GM21390 (cell line): Measurements from ENCODE around the gene BNC1.

Experiments used
- ATAC-seq: cut with Tn5 transposase; IDR thresholded peaks from one replicate; pipeline ENCODE4 v1.9.1; 2021; ENCODE audit not compliant: unreplicated experiment

BNC1 gene, protein sequence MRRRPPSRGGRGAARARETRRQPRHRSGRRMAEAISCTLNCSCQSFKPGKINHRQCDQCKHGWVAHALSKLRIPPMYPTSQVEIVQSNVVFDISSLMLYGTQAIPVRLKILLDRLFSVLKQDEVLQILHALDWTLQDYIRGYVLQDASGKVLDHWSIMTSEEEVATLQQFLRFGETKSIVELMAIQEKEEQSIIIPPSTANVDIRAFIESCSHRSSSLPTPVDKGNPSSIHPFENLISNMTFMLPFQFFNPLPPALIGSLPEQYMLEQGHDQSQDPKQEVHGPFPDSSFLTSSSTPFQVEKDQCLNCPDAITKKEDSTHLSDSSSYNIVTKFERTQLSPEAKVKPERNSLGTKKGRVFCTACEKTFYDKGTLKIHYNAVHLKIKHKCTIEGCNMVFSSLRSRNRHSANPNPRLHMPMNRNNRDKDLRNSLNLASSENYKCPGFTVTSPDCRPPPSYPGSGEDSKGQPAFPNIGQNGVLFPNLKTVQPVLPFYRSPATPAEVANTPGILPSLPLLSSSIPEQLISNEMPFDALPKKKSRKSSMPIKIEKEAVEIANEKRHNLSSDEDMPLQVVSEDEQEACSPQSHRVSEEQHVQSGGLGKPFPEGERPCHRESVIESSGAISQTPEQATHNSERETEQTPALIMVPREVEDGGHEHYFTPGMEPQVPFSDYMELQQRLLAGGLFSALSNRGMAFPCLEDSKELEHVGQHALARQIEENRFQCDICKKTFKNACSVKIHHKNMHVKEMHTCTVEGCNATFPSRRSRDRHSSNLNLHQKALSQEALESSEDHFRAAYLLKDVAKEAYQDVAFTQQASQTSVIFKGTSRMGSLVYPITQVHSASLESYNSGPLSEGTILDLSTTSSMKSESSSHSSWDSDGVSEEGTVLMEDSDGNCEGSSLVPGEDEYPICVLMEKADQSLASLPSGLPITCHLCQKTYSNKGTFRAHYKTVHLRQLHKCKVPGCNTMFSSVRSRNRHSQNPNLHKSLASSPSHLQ

DNA sequence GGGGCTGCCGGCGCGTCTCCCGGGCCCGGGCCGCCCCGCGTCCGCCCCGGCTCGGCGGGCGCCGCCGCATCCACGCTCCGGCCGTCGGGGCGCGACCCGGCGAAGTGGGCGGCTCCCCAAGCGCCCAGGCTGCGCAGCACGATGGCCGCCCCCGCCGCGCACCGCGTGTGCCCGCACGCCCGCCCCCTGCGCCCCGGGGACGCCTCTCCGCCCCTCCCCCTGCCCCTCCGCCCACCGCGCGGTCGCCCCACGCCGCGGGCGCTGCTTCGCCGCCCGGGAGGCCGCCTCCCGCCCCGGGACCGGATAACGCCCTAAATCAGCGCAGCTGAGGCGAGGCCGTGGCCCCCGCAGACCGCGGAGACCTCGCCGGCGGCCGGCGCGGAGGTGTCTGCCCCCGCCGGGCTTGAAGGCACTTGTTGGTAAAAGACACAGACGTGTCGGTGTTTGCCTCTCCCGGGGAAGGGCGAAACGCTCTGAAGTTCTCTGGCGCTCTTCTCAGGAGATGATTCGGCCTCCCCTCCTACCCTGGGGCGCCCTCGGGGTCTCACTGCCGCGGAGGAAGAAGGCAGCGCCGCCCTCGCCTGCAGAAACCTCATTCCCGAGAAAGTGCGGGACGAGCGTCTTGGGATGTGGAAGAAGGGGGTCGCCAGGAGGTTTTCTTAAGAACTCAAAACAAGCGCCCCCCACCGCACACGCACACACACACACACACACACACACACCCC is at the start of gene BNC1:
BNC1 (minus strand) TSS at position 106 of the 725 bp plus-strand sequence; CDS start at position 70, 36 bp downstream.
- ATAC-seq, result no peak

DNA sequence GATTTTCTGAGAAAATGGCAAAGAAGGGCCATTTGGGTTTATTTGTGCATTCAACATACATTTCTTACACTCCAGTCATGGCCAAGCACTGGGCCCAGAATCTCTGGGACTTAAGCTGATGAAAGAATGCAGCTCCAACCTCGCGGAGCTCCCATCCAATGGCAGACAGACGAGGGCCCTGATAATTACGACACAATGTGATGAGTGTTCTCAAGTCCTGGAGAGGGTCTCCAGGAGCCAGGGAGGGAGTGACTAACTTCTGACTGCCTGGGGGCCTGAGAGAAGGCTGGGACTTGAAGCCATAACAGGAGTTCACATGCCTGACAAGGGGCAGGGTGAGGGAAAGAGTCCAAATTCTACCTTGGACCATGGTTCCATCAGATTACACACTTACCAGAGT is 42.6 kb upstream of the BNC1 start:
- no peak for ATAC-seq

DNA sequence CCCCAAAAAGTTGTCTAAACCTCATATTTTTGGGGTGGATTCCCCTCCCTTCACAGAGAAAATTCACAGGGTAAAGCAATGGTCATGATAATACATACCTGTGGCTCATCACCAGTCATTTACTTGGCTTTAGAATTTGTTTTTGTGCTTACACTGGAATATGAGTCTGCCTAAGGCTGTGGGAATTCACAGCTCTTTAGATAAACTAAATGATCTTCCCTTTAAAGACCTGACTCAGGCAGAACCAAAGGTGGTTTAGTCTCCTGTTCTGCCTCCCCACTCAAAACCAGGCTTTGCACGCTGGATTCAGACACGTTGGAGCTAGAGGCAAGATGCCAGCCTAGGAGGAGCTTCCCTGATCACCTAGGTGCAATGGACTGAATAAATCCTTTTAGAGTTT is 40.3 kb upstream of the BNC1 start:
- ATAC-seq, result no peak

DNA sequence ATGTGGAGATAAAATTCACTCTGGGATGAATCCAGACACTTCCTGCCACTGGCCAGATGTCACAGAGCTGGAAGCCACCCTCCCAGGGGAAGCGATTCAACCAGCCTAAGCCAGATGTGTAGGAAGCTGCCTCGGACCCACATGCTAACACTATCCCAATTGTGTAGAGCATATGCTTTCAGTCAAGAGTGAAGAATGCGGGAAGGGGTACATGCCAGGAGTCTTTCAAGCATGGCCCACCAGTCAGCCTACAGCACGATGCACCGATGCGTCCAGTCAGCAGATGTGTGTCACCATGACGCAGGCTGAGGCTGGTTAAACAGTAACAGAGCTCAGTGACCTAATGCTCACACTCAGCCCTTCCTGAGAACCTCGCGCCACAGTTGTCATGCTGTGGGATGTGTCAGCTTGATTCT is 38.8 kb upstream of the BNC1 start:
- no peak for ATAC-seq

DNA sequence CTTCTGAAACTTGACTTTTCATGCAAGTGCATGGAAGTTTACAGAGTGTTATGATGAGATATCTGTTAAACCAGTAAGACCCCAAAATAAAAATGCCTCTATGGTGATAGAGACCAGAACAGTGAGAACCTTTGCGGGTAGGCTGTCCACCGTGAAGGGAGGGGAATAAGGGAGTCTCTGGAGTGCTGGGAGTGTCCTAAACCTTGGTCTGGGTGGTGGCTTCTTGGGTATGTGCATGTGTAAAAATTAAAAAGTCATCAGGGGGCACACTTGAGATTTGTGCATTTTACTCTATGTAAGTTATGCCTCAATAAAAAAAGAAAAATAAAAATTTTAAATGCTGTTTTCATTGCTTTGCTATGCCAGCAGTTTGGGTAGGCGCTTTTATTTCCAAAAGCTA is 38.2 kb upstream of the BNC1 start:
- no peak for ATAC-seq

DNA sequence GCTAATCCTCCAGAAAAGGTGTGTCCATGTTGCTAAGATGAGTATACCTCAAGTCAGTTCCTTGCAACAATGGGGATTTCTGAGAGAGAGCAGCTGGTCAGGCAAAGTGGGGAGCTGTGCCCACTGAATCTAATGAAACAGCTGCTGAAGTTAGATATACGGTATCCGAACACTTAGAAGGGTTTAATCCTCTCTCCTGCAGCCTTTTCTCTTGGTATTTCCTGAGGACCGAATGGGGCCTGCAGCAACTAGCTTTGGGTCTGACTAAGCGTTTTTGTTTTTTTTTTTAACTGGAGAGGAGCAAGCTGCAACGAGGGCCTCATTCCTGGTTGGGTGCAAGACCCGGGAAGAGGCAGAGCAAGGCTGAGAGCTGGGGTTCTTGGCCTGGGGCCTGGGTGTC is 37.6 kb upstream of the BNC1 start:
- ATAC-seq, result no peak

DNA sequence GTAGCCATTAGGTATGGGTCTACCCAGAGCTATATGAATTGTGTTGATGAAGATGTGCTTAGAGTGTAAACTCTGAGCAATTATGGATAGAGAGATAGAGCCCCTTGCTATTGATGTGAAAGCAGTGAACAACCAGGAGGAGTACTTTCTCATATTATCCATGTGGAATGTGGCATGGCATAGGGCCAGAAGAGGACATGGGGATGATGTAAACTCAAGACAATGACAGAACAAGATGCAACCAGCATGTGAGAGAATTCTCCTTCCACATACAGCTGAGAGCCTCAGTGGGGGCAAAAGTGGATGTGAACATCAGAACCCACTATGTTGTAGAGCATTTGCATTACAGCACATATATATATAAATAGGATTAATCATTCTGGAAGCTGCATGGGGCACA is 36.4 kb upstream of the BNC1 start:
- no peak for ATAC-seq

DNA sequence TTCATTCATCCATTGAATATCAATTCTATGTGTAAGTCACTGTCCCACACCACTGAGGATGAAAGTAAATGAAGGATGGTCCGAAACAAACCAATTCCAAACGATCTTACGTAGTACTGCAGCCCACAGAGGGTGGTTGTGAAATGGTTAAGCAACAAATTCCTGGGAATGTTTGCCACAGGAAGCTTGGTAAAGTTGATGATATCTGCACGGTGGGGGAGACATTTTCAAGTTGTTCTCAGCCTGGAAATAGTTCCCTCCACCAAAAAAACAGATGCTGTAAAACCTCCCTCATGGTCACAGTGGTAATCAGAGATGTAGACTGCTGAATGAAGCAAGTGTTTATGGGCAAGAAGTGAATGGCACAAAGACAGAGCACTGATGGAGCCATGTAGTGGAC is 35.9 kb upstream of the BNC1 start:
- no peak for ATAC-seq

DNA sequence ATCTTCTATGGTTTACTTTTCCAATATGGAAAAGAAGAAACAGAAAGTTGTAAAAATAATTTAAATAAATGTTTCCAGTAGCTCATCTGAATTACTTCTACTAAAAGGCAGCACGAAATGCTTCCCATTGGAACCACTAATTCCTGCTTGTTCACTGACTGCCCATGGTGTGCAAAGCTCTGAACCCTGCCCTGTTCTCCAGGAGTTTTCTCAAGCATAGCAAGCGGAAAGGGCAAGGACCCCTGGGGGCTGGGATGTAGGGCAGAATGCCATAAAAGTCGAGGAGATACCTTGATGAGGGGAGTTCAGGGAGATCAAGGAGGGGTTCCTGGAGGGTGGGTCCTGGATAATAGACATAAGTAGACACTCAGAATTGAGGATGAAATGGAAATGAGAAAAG is 35.3 kb upstream of the BNC1 start:
- ATAC-seq, result no peak

DNA sequence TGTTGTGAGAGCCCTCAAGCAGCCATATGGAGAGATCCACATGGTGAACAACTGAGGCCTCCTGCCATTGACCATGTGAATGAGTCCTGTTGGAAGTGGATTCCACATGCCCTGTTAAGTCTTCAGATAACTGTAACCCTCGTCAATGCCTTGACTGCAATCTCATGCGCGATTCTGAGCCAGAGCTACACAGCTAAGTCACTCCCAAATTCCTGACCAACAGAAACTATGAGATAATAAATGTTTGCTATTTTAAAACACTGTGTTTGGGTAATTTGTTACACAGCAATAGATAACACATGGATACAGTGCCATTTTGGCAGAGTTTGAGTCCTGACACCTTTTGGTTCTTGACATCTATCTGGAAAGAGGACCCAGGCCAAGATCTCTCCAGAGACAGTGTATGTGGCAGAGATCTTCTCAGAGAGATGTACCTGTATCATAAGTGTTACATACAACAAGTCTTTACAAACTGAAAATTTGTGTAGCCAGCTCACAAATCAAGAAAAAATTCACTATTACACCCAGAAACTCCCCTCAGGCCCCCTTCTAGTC is 34.5 kb upstream of the BNC1 start:
- no peak for ATAC-seq

DNA sequence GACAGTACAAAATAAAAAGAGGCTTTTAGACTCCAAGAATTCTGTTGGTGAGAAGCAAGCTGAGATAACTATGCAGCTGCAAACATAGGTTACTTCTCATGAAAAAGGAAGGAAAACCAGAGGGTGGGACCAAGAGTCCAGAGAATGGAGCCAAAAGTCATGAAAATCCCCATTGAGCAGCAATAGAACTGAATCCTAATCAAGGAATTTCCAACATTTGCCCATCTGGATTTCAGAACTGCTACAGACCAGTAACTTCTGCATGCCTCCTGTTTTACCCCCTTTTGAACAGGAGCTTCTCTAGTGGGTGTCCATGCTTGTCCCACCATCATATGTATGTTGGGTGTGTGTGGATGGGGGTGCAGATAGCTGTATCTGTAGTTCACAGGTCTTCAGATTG is 33.6 kb upstream of the BNC1 start:
- no peak for ATAC-seq

DNA sequence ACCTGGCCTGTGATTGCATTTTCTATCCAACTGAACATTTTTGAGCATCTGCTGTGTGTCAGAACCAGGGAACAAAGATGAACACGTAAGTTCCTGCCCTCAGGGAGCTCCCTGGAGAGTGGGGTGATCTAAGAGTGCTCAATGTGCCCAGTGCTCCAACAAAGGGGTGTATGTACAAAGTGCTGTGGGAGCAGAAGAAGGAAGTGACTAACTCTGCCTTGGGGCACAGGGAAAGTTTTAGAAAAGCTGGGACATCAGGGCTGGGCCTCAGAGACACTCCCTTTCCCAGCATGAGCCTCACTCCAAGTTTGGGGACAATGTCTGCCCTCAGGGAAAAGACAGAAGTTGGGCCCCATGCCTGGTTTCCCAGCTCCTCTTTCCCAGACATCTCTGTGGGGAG is 27.6 kb upstream of the BNC1 start:
- ATAC-seq, result no peak

DNA sequence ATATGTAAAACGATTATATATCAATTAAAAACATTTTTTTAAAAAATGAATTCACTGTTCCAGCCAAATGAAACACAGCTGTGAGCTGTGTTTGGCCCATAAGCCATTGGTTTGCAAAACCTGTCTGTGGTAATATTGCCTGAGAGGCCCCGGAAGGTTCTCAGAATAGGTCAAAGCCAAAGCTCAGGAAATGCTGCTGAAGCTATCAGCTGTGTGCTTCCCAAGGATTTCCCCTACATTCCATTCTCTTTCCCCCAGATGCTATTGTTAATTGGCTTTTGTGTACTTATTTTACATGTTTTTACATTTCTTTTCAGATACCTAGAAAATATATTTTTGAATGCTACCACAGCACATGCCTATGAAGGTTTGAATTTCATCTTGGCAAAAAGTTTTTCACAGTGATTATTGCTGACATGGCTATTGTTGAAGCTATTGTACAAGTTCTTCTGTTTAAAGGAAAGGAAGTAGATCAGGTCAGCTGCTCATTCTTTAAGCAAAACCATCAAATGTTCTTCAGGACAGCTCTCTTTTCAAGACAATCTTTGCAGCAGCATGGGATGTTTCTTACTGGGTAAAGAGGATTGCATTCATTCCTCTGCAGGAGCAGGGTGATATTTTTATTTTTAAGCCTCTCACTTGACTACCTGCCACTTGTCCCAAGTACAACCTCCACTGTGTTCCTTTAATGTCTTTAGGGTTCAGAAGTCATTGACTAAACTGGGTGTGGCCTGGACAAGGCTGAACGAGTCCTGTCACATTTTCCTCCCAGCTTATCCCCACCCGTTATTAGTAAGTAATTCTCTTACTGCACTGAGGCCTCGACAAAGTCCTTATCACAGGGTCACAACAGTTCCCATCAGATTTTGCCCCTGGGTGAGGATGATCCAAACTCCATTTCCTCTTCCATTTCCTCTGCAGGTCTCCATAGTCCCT is 26.3 kb upstream of the BNC1 start:
- no peak for ATAC-seq

DNA sequence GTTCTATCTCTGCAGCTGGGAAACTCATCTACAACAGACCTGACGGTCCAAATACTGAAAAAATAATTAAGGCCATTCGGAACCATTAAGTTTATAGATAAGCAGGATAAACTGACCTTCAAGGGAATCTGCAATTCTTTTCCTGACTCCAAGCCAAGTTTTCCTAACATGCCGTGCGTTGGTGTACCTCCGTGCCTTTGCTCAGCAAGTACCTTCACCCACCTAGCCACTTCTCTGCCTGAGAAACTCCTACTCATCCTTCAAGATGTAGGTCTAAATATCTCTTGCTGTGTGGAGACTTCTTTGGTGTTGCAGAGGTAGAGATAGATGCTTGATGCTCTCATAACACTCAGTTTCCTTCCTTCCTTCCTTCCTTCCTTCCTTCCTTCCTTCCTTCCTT is 24.2 kb upstream of the BNC1 start:
- ATAC-seq, result no peak

DNA sequence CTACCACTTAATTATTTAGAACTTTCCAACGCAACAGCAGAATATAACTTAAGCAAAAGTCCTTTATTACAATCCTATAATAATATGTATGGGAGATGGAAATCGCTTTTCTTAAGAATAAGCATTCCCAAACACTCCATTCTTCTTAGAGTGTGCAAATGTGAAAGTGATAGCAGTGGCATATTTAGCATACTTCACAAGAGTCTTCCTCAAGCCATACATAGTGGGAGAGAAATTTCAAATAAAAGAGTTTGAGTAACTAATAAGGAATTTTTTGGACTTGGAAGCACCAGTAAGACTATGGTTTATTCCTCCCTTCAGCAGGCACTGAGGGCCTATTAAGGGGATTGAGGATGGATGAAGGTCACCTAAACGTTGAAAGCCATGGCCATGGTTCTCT is 22.1 kb upstream of the BNC1 start:
- no peak for ATAC-seq

DNA sequence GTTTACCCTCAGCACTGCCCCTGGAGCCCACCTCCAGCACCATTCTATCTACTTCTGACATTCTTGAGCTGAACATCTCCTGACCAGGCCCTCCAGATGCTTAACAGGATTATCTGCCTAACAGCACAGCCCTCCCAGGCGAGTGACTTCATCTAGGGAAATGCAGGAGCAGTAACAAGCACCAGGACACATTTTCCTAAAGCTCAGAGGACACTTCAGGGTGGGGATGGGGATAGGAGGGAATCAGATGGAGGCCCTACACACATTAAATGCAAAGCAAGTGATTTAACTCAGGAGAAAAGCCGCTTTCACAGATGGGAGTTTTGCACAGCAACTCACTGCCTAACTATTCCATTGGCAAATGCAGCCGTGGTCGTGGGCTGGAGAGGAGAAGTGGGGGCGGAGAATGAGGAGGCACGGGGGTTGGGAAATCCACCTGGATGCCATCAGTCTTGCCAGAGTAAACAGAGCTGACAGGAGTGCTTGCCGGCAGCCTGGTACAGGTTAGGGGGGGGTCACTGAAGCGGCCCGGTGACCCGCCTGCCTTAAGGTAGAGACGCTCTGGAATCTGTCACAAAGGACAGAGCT is 21.3 kb upstream of the BNC1 start:
- no peak for ATAC-seq

DNA sequence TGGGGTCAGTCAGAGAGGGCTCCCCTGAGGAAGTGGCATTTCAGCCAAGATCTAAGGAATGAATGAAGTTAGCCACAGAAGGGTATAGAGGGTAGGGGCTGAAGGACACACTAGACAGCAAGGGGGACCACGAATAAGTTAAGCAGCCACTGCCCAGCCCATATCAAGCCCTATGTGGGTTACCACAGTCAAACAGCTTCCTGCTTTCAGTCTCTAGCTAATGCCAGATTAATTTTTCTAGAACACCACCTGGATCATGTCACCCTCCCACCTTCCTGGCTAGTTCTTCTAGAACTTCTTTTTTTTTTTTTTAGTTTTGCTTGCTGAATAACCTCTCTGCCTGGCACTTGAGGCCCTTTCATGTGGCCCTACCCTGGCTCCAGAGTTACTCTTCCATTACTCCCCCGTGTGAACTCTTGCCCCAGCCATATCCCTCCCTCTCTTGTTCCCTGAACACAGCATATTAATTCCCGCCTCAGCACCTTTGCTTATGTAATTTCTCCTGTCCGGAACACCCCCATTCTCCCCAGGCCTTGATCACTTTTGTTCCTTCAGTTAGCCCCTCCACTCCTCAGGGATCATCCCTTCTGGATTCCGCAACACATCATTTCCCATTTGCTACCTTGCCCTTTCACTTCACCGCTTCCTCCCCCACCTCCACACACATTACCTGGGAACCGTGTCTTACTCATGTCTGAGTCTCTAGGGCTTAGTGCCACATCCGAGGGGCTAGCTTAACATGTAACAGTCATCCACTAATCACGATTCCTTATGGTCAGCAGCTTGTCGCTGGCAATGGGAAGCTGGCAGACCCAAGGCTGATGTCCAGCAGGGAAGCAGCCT is 20.6 kb upstream of the BNC1 start:
- ATAC-seq, result no peak

DNA sequence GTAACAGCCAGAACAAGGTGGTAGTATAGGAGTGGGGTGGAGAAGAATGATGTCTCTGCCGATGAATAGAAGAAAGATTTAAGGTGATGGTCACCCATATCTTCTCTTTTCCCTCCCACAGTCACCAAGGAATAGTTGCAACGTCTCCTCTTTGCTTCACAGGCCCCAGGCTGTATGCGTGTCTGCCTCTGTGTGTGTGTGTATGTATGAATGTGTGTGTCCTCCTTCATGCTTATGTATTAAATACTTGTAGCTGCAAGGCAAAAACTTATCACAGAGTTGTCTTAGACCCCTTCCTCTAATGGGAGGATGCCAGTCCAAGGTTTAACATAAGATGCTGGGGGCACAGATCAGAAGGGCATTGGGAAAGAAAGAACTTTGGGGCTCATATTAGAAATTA is 19.1 kb upstream of the BNC1 start:
- ATAC-seq, result no peak

DNA sequence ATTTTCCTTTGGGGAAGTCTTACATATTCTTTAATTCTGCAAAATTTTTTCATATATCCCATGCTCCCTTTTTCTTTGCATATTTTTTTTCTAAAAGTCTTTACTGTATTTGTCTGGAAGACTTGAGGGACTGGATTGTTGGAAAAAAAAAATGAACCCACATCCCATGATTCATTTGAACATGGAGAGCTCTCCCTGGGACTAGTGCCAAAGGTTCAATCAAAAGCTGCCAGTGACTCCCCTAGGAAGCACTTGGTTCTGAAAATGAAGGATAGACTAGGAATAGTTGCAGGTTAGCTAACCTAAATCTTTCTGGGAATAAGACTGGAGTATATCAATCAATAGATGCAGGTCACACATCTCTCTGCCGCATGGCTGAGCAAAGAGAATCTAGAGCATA is 16.4 kb upstream of the BNC1 start:
- ATAC-seq, result no peak
